GM12872 (cell line): Measurements from ENCODE around the gene KIF1A.

Experiments
- CTCF ChIP-seq: IDR thresholded peaks from 3 replicates; pipeline ENCODE4 v1.5.1; 2011; ENCODE audit warnings: low read depth, mild to moderate bottlenecking, low read length, moderate library complexity; ENCODE audit not compliant: insufficient read depth

KIF1A gene

GRCh38 chr2:240705204-240705791 is 114.7 kb downstream of the KIF1A start:
- TF ChIP-seq CTCF, result no peak

- no peak for TF ChIP-seq CTCF
Measured at GRCh38 chr2:240704651-240705050, 115.4 kb downstream of the KIF1A start.

- TF ChIP-seq CTCF, result no peak
Measured at GRCh38 chr2:240703417-240704341, 116.3 kb downstream of the KIF1A start.

- TF ChIP-seq CTCF, result no peak
Measured at GRCh38 chr2:240702640-240703011, 117.4 kb downstream of the KIF1A start.

- TF ChIP-seq CTCF, result no peak
Measured at GRCh38 chr2:240701736-240702639, 118.0 kb downstream of the KIF1A start.

GRCh38 chr2:240701091-240701735 is 118.8 kb downstream of the KIF1A start:
- TF ChIP-seq CTCF, result no peak
